Measurements from ENCODE around the gene HRH2.

Gene HRH2

DNA sequence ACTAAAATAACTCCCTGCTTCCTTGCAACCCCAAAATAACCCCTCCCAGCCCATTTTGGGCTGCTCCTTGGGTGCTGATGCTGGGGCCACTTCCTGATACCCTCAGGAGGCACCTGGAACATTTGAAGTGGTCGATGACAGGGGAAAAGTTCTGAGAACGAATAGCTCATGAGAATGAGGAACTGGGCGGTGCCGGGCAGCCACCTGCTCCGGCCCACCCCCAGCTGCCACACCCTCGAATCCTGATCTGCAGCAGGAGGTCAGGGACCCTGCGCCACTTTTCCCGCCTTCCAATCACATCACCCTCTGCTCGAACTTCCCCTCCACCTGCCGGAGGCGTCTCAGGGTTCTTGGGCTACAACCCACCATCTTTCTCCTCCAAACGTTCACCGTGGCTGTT, 19.7 kb downstream of the HRH2 start:
- TF ChIP-seq, protein P1, sequence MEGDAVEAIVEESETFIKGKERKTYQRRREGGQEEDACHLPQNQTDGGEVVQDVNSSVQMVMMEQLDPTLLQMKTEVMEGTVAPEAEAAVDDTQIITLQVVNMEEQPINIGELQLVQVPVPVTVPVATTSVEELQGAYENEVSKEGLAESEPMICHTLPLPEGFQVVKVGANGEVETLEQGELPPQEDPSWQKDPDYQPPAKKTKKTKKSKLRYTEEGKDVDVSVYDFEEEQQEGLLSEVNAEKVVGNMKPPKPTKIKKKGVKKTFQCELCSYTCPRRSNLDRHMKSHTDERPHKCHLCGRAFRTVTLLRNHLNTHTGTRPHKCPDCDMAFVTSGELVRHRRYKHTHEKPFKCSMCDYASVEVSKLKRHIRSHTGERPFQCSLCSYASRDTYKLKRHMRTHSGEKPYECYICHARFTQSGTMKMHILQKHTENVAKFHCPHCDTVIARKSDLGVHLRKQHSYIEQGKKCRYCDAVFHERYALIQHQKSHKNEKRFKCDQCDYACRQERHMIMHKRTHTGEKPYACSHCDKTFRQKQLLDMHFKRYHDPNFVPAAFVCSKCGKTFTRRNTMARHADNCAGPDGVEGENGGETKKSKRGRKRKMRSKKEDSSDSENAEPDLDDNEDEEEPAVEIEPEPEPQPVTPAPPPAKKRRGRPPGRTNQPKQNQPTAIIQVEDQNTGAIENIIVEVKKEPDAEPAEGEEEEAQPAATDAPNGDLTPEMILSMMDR (IDR thresholded peaks at IDR 0.05; ENCODE audit: insufficient read depth, low read length, missing control alignments), result no peak
- no peak overlapping the region for H3K4me3 ChIP-seq (ENCODE audit: low read depth, low read length)
- ChIA-PET CTCF (no interaction called here), POLR2A (no interaction called here)
- DNase-seq (ENCODE audit: low read depth, low spot score), result no peak

DNA sequence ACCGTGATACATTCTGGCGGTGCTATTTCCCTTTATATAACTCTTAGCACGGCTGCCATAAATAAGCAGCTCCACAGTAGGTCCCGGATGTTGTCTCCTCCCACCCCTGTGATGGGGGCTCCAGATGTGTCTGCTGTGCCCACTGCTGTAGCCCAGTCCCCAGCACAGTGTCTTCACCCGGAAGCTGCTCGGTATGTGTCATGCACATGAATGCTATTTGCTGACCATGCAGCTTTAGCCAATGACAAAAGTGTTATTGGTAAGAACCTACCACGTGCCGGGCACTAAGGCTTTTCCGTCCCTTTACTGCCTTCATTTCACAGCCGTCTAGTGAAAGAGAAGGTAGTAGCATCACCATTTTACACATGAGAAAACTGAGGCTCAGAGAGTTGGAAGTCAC, 20.2 kb downstream of the HRH2 start:
- no peak overlapping the region for H3K4me3 ChIP-seq (ENCODE audit: low read depth, low read length)
- DNase-seq (ENCODE audit: low read depth, low spot score), result no peak
- CTCF ChIA-PET, result no interaction called here
- TF ChIP-seq, protein P1 (IDR thresholded peaks at IDR 0.05; ENCODE audit: insufficient read depth, low read length, missing control alignments), result no peak
- POLR2A ChIA-PET, result no interaction called here

DNA sequence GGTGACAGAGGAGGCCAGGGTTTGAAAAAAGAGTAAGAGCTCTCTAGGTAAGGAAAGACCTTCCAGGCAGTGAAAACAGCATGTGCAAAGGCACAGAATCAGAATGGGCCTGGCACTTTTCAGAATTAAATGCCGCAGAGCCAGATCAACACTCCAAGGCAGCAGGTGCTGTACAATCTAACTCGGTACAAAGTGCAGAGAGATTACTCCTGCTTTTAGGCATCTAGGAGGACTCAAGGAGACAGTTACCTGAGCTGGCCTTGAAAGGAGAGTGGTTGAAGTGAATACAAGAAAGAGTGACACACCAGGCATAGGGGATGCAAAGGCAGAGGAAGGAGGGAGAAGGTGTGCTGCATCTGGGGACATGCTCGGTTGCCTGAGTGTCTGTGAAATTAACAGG, 21.5 kb downstream of the HRH2 start:
- POLR2A ChIA-PET, result no interaction called here

DNA sequence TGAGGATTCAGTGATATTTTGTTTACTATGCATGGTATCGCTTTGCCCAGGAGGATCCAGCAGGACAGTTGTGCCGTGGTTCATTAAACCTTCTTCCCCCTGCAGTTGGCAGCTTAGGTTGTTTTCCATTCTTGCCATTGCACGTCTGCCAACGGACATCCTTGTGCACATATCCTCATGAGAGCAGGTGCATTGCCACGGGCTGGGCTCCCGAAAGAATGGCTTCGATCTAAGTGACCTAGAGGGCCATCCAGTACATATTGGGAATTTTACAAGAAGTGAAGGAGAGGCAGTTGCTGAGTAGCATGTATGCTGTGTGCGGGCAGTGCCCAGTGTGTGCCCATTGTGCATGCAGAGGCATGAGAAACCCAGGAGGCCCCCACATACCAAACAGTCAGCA, 22.1 kb downstream of the HRH2 start:
- POLR2A ChIA-PET, result no interaction called here
- CTCF ChIA-PET, result no interaction called here
- no peak for DNase-seq (ENCODE audit: low read depth, low spot score)
- TF ChIP-seq, protein P1 (IDR thresholded peaks at IDR 0.05; ENCODE audit: insufficient read depth, low read length, missing control alignments), result no peak
- H3K4me3 ChIP-seq (ENCODE audit: low read depth, low read length), result no peak overlapping the region

More for the DNA sequence above, 21.5 kb downstream of the HRH2 start:
- H3K4me3 ChIP-seq (ENCODE audit: low read depth, low read length), result no peak overlapping the region
- DNase-seq (ENCODE audit: low read depth, low spot score), result no peak
- TF ChIP-seq, protein P1 (IDR thresholded peaks at IDR 0.05; ENCODE audit: insufficient read depth, low read length, missing control alignments), result no peak
- CTCF ChIA-PET, result no interaction called here

DNA sequence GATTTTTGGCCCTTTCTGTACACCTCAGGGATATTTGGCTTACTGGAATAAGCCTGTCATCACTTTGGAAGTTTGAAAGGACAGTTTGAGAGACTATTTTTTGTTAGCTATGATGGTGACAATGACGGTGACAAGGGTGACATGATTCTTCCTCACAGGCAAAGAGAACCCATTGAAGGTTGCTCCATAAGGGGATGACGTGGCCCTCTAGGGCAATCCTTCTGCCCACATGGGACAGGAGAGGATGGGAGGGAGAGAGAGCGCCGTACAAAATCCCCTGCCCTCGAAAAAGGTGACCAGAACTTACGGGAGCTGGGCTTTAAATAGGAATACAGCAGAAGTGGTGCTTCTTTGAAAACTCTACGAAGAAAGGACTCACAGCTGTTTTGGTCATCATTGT, 22.6 kb downstream of the HRH2 start:
- ChIA-PET POLR2A (no interaction called here), CTCF (no interaction called here)

DNA sequence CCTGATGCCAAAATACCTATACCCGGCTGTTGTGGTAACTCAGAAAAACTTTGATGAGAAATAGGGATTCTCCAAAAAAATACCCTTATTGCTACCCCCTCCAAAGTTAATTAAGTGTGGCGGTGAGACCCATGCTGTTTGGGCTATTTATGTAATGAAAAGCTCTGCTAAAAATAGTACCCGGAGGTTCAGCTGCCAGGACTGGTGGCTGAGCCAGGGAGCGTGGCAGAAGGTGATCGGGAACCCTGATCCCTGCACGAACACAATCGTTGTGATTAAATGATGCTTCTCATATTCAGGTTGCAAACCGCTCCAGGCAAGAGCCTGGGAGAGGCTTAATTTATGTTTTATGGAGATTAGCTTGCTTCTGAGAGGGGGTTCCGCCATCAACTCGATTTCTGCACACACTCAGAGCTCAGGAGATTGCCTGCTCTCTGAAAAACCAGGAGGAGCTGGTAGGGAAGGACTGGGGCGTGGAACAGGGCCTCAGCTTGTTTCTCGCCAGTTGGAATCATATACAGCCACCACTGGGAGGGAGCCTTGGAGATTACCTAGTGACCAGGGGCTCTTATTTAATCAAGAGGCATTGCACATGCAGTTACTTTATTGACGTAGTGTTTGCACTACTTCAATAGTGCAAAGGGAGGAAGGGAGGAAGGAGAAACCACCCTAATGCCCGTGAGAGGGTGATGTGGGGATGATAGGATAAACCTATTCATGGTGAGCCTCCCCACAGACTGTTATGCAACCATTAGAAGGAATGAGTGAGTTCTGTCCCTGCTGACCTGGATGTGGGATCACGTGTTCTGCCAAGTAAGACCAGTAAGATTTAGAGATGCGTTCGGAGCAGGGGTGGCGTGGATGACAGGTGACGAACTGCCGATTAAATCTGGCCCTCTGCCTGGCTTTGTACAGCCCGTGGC, 23.4 kb downstream of the HRH2 start:
- DNase-seq (ENCODE audit: low read depth, low spot score), result no peak

More for the DNA sequence above, 22.6 kb downstream of the HRH2 start:
- H3K4me3 ChIP-seq (ENCODE audit: low read depth, low read length), result no peak overlapping the region
- no peak for DNase-seq (ENCODE audit: low read depth, low spot score)
- TF ChIP-seq, protein P1 (IDR thresholded peaks at IDR 0.05; ENCODE audit: insufficient read depth, low read length, missing control alignments), result no peak

More for the DNA sequence above, 23.4 kb downstream of the HRH2 start:
- TF ChIP-seq, protein P1 (IDR thresholded peaks at IDR 0.05; ENCODE audit: insufficient read depth, low read length, missing control alignments), result no peak
- ChIA-PET CTCF (no interaction called here), POLR2A (no interaction called here)
- H3K4me3 ChIP-seq (ENCODE audit: low read depth, low read length), result no peak overlapping the region
